Mesenchymal stem cell (in vitro differentiated cells and primary cell): ENCODE results near the gene RIMBP2.

Experiments
- DNase-seq: peaks from one replicate; pipeline ENCODE4 v3.0.0-alpha.2; 2013
- H2AFZ ChIP-seq: one replicate; pipeline ENCODE4 v1.6.1; 2013; ENCODE audit warnings: low read depth, mild to moderate bottlenecking, control low read depth, inconsistent platforms, low read length, moderate library complexity
- H2AK5ac ChIP-seq: 2 replicates; pipeline ENCODE4 v1.6.1; 2013; ENCODE audit warnings: low read length, moderate library complexity, mild to moderate bottlenecking, inconsistent platforms; ENCODE audit not compliant: severe bottlenecking
- H2BK120ac ChIP-seq: one replicate; pipeline ENCODE4 v1.6.1; 2013; ENCODE audit warnings: low read depth, mild to moderate bottlenecking, inconsistent platforms, low read length, moderate library complexity
- H2BK12ac ChIP-seq, 2 experiments: one replicate each; pipeline ENCODE4 v1.6.1; 2013; ENCODE audit warnings: inconsistent platforms in 2 of 2, low read length in 2 of 2, mild to moderate bottlenecking in 2 of 2, moderate library complexity in 2 of 2, control low read depth in 1 of 2
- H2BK15ac ChIP-seq: one replicate; pipeline ENCODE4 v1.6.1; 2013; ENCODE audit warnings: mild to moderate bottlenecking, low read depth, inconsistent platforms; ENCODE audit not compliant: poor library complexity, severe bottlenecking
- H2BK5ac ChIP-seq: 2 replicates; pipeline ENCODE4 v1.6.1; 2013; ENCODE audit warnings: low read depth, mild to moderate bottlenecking, low read length, control low read depth, inconsistent platforms; ENCODE audit not compliant: poor library complexity, severe bottlenecking
- H3K14ac ChIP-seq, 2 experiments: one replicate each; pipeline ENCODE4 v1.6.1; 2013; ENCODE audit warnings: inconsistent platforms in 2 of 2, low read length in 2 of 2, control low read depth in 1 of 2, mild to moderate bottlenecking in 1 of 2, moderate library complexity in 1 of 2
- H3K18ac ChIP-seq, 2 experiments: one replicate each; pipeline ENCODE4 v1.6.1; 2013; ENCODE audit warnings: inconsistent platforms in 2 of 2, low read length in 2 of 2, control low read depth in 1 of 2, low read depth in 1 of 2, mild to moderate bottlenecking in 1 of 2
- H3K23ac ChIP-seq, 2 experiments: one replicate each; pipeline ENCODE4 v1.6.1; 2013; ENCODE audit warnings: inconsistent platforms in 2 of 2, low read length in 2 of 2, mild to moderate bottlenecking in 2 of 2, moderate library complexity in 2 of 2, control low read depth in 1 of 2
- H3K27ac ChIP-seq: 2 replicates; pipeline ENCODE4 v1.5.1; 2013; ENCODE audit warnings: mild to moderate bottlenecking, moderate library complexity, low read length, control low read depth, inconsistent platforms; ENCODE audit not compliant: poor library complexity, severe bottlenecking
- H3K27me3 ChIP-seq, 2 experiments: 2 replicates each; pipeline versions ENCODE4 v1.6.1 to v1.7.0; 2013; ENCODE audit warnings: low read length in 2 of 2, mild to moderate bottlenecking in 2 of 2, moderate library complexity in 2 of 2, control low read depth in 1 of 2, inconsistent platforms in 1 of 2; ENCODE audit not compliant: control insufficient read depth in 1 of 2, insufficient read depth in 1 of 2
- H3K36me3 ChIP-seq, 2 experiments: 2 replicates each; pipeline versions ENCODE4 v1.6.1 to v1.7.0; 2013; ENCODE audit warnings: low read length in 2 of 2, control low read depth in 1 of 2, inconsistent platforms in 1 of 2, low read depth in 1 of 2, mild to moderate bottlenecking in 1 of 2; ENCODE audit not compliant: insufficient read depth in 2 of 2, control insufficient read depth in 1 of 2
- H3K4ac ChIP-seq, 2 experiments: one replicate each; pipeline ENCODE4 v1.6.1; 2013; ENCODE audit warnings: inconsistent platforms in 2 of 2, low read length in 2 of 2, mild to moderate bottlenecking in 2 of 2, moderate library complexity in 2 of 2, control low read depth in 1 of 2, low read depth in 1 of 2
- H3K4me1 ChIP-seq: 2 replicates; pipeline ENCODE4 v1.6.1; 2013; ENCODE audit warnings: low read depth, low read length, control low read depth; ENCODE audit not compliant: control insufficient read depth, insufficient read depth
- H3K4me2 ChIP-seq: 2 replicates; pipeline ENCODE4 v1.6.1; 2013; ENCODE audit warnings: low read length, mild to moderate bottlenecking, inconsistent platforms; ENCODE audit not compliant: poor library complexity, severe bottlenecking
- H3K4me3 ChIP-seq, 2 experiments: 2 replicates each; pipeline versions ENCODE4 v1.5.1 to v1.7.0; 2013; ENCODE audit warnings: low read length in 2 of 2, mild to moderate bottlenecking in 2 of 2, control low read depth in 1 of 2, low read depth in 1 of 2; ENCODE audit not compliant: insufficient read depth in 1 of 2
- H3K79me1 ChIP-seq: replicated peaks from 2 replicates; pipeline ENCODE4 v1.6.1; 2013; ENCODE audit warnings: mild to moderate bottlenecking, control low read depth, low read length, inconsistent platforms; ENCODE audit not compliant: poor library complexity, severe bottlenecking
- H3K9ac ChIP-seq: 2 replicates; pipeline ENCODE4 v1.7.0; 2013; ENCODE audit warnings: mild to moderate bottlenecking, low read length, moderate library complexity
- H3K9me3 ChIP-seq: 2 replicates; pipeline ENCODE4 v1.7.0; 2013; ENCODE audit warnings: mild to moderate bottlenecking, low read length; ENCODE audit not compliant: control insufficient read depth
- H4K8ac ChIP-seq: one replicate; pipeline ENCODE4 v1.6.1; 2013; ENCODE audit warnings: inconsistent platforms, mild to moderate bottlenecking, low read length, moderate library complexity
- H4K91ac ChIP-seq: one replicate; pipeline ENCODE4 v1.6.1; 2013; ENCODE audit warnings: mild to moderate bottlenecking, low read length, inconsistent platforms
- WGBS: methylation state at CpG from one replicate; pipeline ENCODE4 v1.1.7; 2013; ENCODE audit warnings: mixed read lengths; 5-methylcytosine and 5-hydroxymethylcytosine counted together

The RIMBP2 gene

GRCh38 chr12:130479401-130480125, 236.5 kb downstream of the RIMBP2 start:
- Histone ChIP-seq H3K18ac (no peak overlapping the region), H2BK120ac (no peak overlapping the region), H3K23ac (no peak overlapping the region), H3K27ac (no peak overlapping the region), H4K8ac (no peak overlapping the region), H2AFZ (no peak overlapping the region), H3K27me3 (no peaks in the 10 kb centered on the region), H3K79me1 (no peaks in the 10 kb centered on the region), H2BK15ac (no peak overlapping the region), H2BK12ac (no peak overlapping the region), H3K4me3 (no peak overlapping the region), H2AK5ac (no peak overlapping the region), H3K4me1 (no peaks in the 10 kb centered on the region), H3K14ac (no peak overlapping the region), H3K4me2 (no peak overlapping the region), H3K4ac (no peak overlapping the region), H3K9me3 (no peaks in the 10 kb centered on the region), H3K36me3 (no peaks in the 10 kb centered on the region), H3K9ac (no peak overlapping the region), H2BK5ac (no peak overlapping the region), H4K91ac (no peak overlapping the region)
- no peak for DNase-seq
- 70% methylated on average over 23 of the region's 23 CpGs for WGBS

- H3K9ac ChIP-seq: no peak overlapping the region
- no peaks in the 10 kb centered on the region for H3K36me3 ChIP-seq
- H3K27ac ChIP-seq: no peak overlapping the region
- peaks cover 3% of the 10 kb centered on the region for H3K9me3 ChIP-seq
- H3K4me1 ChIP-seq: no peaks in the 10 kb centered on the region
- no peaks in the 10 kb centered on the region for H3K27me3 ChIP-seq
- no peak overlapping the region for H4K8ac ChIP-seq
- H2BK15ac ChIP-seq: no peak overlapping the region
- no peak overlapping the region for H2BK5ac ChIP-seq
- H2AFZ ChIP-seq: no peak overlapping the region
- H3K4ac ChIP-seq: no peak overlapping the region
- no peaks in the 10 kb centered on the region for H3K79me1 ChIP-seq
- no peak overlapping the region for H2BK120ac ChIP-seq
- no peak overlapping the region for H3K4me2 ChIP-seq
- H3K23ac ChIP-seq: no peak overlapping the region
- H3K4me3 ChIP-seq: no peak overlapping the region
- no peak overlapping the region for H4K91ac ChIP-seq
- H3K14ac ChIP-seq: no peak overlapping the region
- WGBS: 83% methylated on average over 21 of the region's 21 CpGs
- no peak overlapping the region for H2AK5ac ChIP-seq
- no peak overlapping the region for H3K18ac ChIP-seq
- no peak overlapping the region for H2BK12ac ChIP-seq
- no peak for DNase-seq
Observed at GRCh38 chr12:130478786-130479185, 237.3 kb downstream of the RIMBP2 start.

GRCh38 chr12:130477701-130478100, 238.4 kb downstream of the RIMBP2 start:
- 73% methylated on average over 9 of the region's 9 CpGs for WGBS
- H3K36me3 ChIP-seq: no peaks in the 10 kb centered on the region
- no peak overlapping the region for H2AK5ac ChIP-seq
- H3K4me3 ChIP-seq: no peak overlapping the region
- no peak overlapping the region for H3K14ac ChIP-seq
- no peak overlapping the region for H3K4ac ChIP-seq
- H2BK120ac ChIP-seq: no peak overlapping the region
- no peak for DNase-seq
- no peak overlapping the region for H4K8ac ChIP-seq
- H3K4me2 ChIP-seq: no peak overlapping the region
- H2AFZ ChIP-seq: no peak overlapping the region
- no peaks in the 10 kb centered on the region for H3K4me1 ChIP-seq
- no peaks in the 10 kb centered on the region for H3K27me3 ChIP-seq
- H2BK12ac ChIP-seq: no peak overlapping the region
- no peaks in the 10 kb centered on the region for H3K79me1 ChIP-seq
- no peak overlapping the region for H2BK5ac ChIP-seq
- no peak overlapping the region for H4K91ac ChIP-seq
- no peak overlapping the region for H3K18ac ChIP-seq
- no peak overlapping the region for H3K27ac ChIP-seq
- H3K23ac ChIP-seq: no peak overlapping the region
- H2BK15ac ChIP-seq: no peak overlapping the region
- no peak overlapping the region for H3K9ac ChIP-seq
- peaks cover 3% of the 10 kb centered on the region for H3K9me3 ChIP-seq

DNA sequence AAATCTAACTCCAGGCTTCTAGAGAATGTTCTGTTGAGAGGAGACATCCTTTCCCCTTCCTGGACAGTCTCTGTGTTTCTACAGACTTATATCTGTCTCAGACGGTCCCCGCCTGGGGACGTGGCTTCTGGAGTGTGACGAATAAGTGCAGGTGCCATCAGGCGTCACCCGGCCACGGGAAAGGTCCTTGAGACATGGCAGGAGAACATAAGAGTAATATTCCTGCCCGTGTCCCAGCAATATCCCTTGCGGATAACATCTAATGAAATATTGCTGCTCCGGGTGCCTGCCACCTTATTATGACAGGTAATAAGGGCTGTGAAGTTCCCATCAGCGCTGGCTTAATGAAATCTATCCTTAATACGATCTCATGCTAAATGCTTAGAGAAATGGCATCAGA, 238.8 kb downstream of the RIMBP2 start:
- Histone ChIP-seq H3K4me2 (no peak overlapping the region), H3K27ac (no peak overlapping the region), H2AFZ (no peak overlapping the region), H4K8ac (no peak overlapping the region), H4K91ac (no peak overlapping the region), H3K9ac (no peak overlapping the region), H3K9me3 (peaks cover 3% of the 10 kb centered on the region), H3K4me1 (no peaks in the 10 kb centered on the region), H3K79me1 (no peaks in the 10 kb centered on the region), H2BK12ac (no peak overlapping the region), H3K27me3 (no peaks in the 10 kb centered on the region), H2BK120ac (no peak overlapping the region), H2BK15ac (no peak overlapping the region), H3K4me3 (no peak overlapping the region), H3K4ac (no peak overlapping the region), H3K36me3 (no peaks in the 10 kb centered on the region), H2AK5ac (no peak overlapping the region), H3K23ac (no peak overlapping the region), H3K18ac (no peak overlapping the region), H3K14ac (no peak overlapping the region), H2BK5ac (no peak overlapping the region)
- DNase-seq: no peak
- WGBS: 89% methylated on average over 12 of the region's 12 CpGs
